Amniotic stem cell (primary cell): ENCODE measurements around the gene KIF1B.
A peak's percentile ranks its signal among the peaks of the same experiment; 100 is the strongest.

Experiments
- DNase-seq: peaks from one replicate; lab custom pipeline; 2025; lab: John Stamatoyannopoulos, UW

Gene KIF1B

DNA sequence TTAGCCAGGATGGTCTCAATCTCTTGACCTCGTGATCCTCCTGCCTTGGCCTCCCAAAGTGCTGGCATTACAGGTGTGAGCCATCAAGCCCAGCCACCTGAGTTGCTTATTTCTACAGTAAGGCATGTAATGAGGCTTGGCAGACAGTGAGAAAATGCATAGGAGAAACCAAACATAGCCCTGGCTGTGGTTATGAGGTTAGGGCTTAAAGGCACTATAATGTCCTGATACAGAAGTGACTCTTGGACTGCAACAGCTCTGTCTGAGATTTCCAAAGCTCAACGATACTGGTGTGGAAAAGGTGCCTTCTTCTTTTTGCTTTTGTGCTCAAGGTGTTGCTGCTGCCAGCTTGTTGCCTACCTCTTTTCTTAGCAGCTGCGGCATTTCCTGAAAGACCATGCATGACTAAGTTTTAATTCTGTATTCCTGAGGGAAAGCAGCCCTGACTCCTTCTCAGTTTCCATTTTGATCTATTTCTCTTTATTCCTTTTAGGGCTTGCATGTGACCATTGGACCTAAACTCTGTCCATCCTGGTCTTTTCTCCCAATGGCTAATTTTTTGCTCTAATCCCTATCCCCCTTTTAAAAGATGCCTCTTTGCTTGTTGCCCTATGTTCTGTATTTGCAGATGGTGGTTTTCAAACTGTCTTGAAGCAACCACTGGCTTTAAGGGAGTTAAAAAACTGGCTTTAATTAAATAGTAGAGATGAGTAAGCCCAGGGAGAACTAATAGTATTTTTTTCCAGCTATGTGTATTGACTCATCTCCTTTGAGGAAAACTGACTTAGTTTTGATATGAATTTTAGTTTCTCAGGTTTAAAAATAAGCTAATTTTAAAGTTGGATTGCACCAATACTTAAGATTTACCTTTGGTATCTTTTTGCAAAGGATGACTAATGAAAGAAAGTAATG is 70.3 kb downstream of the KIF1B start:
- DNase-seq, result peak; percentile 7

DNA sequence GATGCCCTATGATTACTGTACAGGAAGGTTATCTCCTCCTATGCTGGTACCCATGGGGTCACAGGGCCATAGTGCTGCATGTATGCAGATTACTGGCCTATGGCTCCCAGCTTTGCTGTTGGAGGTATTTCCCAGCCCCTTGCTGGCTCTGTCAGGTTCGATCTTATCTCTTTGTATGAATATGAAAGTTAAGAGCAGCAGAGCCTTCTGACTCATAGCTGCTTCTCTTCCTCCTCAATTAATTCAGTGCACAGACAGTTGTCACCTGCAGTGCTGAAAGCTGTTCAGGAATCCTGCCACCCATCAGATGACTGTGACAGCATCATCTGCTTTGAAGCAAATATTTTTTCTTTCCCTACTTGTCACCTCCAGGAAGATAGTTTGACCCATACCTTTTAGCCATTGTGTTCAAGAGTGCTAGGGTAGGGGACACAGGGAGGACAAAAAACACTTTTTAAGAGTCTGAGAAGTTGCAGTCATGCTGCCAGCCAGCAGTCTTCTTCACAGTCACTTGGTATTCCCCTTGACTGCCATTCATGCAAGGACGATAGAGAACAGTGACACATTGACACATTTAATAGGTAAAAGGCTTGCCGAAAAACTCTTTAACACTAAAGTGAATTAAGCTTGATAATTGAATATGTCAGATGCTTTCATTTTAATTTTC is 73.1 kb downstream of the KIF1B start:
- no peak for DNase-seq

DNA sequence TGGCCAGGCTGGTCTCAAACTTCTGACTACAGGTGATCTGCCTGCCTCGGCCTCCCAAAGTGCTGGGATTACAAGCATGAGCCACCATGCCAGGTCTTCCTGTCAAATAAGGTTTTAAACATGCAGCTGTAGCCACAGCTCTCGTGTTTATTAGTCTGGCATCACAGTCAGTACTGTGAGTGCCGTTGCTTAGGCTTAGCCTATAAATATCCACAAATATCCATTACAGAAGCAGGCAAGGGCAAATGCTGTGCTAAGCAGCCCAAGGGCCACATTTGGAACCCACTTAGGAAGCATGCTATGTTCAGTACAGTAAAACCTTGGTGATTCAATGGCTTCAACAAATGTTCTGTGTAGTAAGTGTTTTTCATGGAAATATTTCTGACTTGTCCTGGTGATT is 75.9 kb downstream of the KIF1B start:
- DNase-seq, result no peak

DNA sequence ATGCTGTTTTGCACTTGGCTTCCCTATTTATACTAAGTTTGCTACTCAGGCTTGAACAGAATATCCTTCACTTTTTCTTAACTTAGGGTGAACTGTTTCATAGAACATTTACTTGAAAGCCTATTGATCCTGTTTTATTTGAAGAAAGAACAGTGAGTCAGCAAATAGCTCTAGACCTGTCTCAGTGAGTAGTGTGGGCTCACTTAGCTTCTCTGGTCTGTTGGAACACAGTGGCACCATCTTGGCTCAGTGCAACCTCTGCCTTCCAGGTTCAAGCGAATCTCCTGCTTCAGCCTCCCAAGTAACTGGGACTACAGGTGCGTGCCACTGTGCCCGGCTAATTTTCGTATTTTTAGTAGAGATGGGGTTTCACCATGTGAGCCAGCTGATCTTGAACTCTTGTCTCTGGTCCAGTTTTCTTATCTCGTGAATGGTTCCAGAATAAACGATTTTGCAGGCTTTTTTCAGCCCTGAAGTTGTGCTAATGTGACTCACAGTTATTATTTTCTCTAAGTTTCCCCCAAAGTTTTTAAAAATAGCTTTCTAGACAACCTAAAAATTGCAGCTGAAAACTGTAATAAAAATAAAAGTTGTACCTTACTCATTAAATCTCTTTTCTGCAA is 76.8 kb downstream of the KIF1B start:
- no peak for DNase-seq

DNA sequence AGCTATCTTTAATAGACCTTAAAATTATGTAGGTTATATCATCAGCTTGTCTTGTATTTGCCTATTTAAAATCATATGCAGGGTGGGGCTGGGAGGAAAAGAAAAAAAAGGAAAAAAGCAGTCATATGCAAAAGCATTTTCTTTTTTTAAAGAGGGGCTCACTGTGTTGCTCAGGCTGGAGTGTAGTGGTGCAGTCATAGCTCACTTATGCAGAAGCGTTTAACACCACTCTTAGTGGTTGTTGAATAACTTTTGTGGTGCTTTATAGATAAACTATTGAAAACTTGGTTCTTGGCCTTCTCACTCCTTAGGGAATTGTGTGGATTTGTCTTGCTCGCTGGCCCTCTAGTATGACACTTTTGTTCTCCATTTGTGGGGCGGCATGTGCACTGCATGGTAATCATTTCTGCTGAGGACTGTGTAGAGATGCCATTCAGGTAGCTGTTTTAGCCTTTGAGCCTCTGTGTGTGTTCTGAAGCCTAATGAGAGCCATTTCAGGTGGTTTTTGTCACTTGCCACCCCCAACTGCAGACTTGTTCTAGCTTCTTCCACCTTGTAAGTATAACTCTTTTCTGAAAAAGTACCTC is 77.8 kb downstream of the KIF1B start:
- DNase-seq, result no peak

DNA sequence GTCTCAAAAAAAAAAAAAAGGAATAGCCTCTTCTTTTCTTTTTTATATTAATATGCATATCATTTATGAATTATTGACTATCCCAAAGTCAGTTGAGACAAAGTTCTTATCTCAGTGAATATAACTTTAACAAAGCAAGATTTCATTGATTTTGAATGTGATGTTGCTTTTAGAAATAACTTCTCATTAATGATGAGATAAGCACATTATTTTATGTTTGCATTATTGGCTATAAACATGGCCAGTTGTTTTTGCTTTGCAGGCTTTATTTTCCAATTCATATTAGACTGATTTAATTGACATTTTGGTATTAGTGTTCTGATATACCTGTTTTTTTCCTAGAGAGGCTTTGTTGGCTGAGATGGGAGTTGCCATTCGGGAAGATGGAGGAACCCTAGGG is 81.3 kb downstream of the KIF1B start:
- DNase-seq, result no peak

DNA sequence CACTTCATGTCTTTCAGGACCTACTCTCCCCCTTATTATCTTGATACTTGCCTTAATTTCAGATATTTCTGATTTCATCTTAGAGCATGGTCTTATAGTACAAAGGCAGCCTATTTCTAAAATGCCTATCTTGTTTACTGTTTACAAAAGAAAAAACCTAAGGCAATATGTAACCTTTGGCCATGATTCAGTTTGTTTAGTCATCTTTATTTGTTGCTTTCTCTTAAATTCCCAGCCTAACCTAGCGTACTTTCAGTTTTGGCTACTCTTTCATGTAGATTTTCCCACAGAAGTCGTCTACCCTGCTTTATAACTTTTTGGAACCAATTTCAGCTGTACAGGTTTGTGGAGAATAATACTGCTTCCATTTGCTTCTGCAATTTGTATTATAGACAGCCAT is 81.8 kb downstream of the KIF1B start:
- no peak for DNase-seq

DNA sequence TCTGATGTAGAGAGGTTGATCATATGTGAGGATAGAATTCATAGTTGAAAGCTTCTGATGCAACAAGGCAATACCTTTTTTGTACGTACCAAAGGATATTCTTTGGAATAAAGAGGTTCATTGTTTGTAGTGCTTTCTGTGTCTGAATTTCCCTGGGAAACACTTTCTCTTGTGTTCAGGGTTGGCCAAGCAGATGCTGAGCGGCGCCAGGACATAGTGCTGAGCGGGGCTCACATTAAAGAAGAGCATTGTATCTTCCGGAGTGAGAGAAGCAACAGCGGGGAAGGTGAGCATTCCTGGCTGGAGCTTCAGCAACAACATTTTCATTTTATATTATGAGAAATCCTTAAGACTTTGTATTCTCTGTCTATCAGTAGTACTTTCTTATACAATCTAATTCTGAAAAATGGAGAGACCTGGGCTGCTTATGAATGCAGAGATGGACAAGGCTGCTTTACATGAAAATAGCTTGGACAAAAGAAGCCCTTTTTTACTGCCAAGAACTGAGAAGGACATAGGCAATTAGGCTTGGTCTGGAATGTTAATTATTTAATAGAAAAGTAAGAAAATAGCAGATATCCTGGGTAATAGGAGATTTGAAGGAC is 85.2 kb downstream of the KIF1B start:
- DNase-seq, result no peak

DNA sequence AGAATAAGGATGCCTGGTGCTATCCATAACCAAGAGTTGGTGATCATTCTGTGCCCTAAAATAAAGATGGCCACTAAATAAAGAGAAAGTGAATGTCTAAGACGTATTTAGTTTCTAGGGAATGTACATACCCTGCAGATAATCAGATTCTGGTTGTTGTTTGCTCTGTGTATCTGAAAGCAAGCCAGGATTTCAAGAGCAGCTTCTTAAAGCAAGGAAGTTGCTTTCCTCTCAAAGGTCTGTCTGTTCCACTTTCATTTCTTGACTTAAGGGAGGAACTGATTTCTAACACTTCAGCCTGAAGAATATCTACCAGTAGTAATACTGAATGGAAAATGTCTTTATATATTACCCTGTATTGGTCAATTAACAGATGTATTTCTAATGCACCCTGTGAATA is 88.8 kb downstream of the KIF1B start:
- no peak for DNase-seq

DNA sequence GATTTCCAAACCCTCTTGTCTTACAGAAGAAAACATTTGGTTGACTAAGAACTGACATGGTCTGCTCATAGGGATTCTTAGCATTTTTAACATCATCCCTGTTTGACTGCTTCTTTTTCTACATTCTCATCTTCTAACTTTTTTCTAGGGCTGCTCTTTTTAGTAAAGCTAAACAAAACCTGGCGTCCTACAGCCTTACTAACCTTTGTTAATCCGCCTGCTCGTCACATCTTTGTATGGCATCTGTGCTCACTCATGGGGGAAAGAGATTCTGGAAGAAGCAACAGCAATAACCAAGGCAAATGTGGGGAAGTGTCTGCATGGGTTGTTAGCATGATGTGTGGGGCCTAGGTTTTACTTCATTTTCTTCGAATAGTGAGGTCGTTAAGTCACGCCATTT is 92.0 kb downstream of the KIF1B start:
- DNase-seq, result no peak

DNA sequence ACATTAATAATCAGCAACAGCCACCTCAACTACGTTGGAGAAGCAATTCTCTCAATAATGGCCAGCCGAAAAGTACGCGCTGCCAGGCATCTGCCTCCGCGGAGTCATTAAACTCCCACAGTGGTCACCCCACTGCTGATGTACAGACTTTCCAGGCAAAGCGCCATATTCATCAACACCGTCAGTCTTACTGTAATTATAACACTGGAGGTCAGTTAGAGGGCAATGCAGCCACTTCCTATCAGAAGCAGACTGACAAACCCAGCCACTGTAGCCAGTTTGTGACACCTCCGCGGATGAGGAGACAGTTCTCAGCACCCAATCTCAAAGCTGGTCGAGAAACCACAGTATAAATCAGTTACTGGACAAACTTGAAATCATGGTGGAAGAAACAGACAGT is 93.9 kb downstream of the KIF1B start:
- no peak for DNase-seq

DNA sequence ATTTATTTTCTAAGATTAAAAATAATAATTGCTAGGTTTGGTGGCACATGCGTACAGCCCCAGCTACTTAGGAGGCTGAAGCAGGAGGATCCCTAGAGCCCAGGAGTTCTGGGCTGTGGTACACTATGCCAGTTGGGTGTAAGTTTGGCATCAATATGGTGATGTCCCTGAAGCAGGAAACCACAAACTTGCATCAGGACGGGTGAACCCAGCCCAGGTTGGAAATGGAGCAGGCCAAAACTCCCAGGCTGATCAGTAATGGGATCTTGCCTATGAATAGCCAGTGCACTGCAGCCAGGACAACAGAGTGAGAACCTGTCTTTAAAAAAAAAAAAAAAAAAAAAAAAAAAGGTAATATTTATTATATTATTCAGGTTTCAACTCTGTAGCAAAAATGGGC is 96.1 kb downstream of the KIF1B start:
- no peak for DNase-seq

DNA sequence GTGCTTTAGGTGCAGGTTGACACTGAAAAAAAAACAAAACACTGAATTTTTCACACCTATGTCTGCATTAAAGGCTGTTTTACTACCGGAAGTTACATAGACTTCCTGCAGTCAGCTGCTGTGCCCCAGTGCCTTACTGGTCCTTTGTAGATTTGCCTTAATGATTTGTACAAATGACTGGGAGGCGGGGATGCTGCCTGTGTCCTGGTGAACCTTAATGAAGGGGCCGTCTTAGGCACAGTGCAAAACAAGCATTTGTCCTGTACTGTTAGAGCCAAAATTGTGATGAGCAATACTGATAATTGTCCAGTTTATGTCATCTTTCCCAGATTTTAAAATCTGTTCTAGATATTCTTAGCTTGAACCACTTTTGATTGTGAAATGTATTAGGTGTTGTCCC is 97.6 kb downstream of the KIF1B start:
- no peak for DNase-seq

DNA sequence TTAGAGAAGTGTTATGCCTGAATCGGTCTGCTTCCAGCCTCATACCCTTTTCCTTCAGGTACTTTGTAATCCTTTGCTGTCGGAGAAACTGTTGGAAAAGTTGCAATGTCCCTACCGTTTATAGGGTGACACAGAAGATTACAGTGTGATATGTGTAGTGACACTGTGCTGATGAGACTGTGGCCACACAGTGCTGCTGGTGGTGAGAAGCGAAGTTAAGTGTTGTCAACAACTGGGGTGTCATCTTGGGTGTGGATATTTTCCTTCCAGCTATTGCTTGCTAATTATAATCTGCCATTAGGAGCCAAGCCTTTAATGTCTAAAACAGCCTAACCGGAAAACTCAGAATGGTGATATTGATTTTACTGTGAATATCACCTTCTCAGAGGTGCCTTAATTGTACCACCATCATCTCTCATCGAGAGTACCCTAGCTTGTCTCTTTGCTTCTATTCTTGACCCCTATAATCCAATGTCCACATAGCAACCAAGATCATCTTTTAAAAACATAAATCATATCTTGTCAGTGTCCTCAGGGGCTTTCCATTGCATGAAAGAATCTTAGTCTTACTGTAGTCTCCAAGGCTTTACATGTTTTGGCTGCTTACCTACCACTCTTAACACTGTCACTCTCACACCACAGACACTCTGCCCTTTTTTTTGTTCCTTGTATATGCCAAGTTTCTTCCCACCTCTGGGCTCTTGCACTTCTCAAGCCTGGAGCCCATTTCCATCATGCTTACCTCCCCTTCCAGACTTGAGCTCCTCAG is 99.1 kb downstream of the KIF1B start:
- no peak for DNase-seq

DNA sequence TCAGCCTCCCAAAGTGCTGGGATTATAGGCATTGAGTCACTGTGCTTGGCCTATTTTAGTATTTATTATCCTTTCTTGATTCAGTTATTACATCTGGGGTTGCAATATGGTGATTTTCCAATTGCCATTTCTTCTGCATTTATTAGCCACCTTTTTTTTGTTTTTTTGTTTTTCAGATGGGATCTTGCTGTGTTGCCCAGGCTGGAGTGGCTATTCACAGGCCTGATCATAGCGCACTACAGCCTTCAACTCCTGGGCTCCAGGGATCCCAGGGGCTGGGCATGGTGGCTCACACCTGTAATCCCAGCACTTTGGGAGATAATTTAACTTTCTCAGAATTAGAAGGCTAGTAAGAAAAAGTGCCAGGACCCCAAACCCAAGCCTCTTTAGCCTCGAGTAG is 106.4 kb downstream of the KIF1B start:
- no peak for DNase-seq

DNA sequence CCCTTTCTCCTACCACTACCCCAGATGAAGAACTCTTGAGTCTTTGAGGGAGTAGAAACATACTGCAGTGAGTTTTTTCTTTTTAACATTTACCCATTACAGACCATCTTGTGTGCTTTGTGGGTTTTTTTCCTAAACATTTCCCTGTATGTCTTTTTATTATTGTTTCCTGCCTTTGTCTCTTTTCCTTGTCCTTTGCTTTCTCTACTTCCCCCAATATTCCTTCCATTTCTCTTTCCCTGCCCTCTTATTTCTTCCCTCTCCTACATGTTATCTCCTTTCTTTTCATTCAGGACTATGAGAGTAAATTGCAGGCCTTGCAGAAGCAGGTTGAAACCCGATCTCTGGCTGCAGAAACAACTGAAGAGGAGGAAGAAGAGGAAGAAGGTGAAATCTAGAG is 109.4 kb downstream of the KIF1B start:
- DNase-seq, result no peak

DNA sequence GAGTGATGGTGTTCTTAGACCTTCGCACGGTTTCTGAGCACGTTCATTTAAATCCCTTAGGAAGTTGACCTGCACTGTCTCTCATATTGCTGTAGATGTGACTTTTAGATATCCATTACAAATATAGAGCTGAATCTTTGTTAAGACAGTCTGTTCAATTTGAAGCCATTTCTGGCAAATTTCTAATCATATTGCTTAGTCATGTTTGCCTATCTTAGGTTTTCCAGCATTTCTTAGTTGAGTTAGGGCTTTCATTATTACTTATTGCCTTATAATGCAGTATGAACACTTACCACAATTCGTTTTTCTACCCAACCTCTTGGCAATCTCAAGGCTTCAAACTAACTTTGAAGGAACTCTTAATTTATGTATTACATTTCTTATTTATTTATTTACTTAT is 110.0 kb downstream of the KIF1B start:
- DNase-seq, result no peak

DNA sequence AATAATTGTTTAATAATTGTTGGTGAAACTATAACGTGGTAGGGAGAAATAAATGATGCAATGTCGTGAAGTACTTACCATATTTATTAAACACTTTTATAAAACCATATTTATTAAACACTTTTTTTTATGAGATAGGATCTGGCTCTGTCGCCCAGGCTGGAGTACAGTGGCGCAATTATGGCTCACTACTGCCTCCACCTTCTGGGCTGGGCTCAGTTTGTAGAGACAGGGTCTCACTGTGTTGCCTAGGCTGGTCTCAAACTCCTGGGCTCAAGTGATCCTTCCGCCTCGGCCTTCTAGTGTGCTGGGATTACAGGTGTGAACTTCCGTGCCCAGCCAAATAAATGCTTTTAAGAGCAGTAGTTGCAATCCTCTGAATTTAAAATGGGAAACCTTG is 112.5 kb downstream of the KIF1B start:
- no peak for DNase-seq

DNA sequence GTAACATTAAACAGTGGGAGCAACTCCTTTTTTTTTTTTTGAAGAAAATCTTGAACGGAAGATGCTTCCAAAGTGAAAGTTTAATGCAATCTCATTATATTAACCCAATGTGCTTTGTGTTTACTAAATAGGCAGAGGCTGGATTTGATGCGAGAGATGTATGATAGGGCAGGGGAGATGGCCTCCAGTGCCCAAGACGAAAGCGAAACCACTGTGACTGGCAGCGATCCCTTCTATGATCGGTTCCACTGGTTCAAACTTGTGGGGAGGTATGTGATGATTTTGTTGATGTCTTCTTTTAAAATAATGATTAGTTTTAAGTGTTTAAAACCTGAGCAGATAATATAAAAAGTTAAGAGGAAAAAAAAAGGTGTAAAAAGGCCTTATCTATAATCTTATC is 114.3 kb downstream of the KIF1B start:
- no peak for DNase-seq

DNA sequence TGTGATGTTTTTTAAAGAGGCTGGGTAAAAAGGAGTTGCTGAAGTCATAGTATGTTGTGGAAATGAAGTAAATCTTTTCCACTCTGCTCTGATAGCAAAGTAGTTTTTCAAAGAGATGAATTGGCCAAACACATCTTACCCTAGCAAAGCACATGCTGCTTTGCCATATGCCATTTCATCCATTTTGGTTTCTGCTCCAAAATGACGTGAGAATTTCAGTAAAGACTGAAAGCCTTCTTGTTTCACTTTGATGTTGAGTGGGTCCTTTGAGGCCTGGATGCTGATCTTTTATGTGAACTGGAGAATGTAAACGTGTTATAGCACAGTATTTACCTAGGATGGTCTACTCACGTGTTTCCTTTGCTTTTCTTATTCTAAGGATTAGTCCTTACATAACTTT is 115.2 kb downstream of the KIF1B start:
- DNase-seq, result no peak

DNA sequence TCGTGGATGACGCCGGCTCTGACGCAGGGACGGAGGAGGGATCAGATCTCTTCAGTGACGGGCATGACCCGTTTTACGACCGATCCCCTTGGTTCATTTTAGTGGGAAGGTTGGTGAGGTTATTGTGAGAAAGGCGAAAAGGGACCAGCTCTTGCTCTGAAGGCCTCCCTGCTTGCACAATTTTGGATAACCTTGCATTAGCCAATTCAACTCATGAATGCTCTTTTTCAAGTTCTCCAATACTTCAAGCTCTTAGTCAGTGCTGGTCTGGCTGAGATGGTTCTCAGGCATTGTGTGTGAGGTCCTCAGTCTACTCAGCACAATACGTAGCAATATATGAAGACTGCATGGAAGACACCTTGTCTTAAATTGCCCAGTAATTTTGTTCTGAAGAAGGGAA is 115.9 kb downstream of the KIF1B start:
- no peak for DNase-seq
